RPMI7951 (cell line): ENCODE results near the gene SLC8A2. TPM values are rescaled to one million over a fixed set of nuclear protein-coding genes. Genes with fewer than 3 reads are reported as not detected.

Experiments used
- DNase-seq: peaks from one replicate; pipeline ENCODE4 v3.0.0-alpha.2; 2012; ENCODE audit warnings: low read depth
- total RNA-seq: library from RNA; depleted of rRNA; stranded (reverse); fragments of >200 nt; shearing (Covaris generic); gene quantifications from 2 replicates; pipeline ENCODE4 v1.2.3, GENCODE V29; 2014; rRNA removed

The SLC8A2 gene
- total RNA-seq, result 2.3 TPM in 1 of 2 replicates, not detected in the other

GRCh38 chr19:47471733-47472457, at the start of gene SLC8A2:
Gene SLC8A2, minus strand, starts transcription at chr19:47471893. Its CDS starts 5,490 bp downstream, at chr19:47466403.
- DNase-seq, result peak; percentile 72

GRCh38 chr19:47520839-47521238, 49.1 kb upstream of the SLC8A2 start:
- DNase-seq, result no peak

GRCh38 chr19:47520343-47520806, 48.7 kb upstream of the SLC8A2 start:
- no peak for DNase-seq

DNA sequence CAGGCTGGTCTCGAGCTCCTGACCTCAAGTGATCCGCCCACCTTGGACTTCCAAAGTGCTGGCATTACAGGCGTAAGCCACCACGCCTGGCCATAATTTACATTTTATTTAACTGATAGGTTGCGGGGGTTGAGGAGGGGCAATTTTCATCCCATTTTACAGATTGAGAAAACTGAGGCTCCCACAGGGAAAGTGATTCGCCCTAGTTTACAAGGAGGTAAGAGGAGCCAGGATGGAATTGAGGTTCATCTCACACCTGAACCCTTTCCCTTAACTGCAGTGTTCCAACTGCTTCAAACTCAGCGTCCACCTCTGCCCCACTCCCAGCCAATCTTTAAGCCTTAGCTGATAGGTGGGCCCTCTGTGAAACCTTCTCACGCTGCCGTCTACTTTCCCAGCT, 47.2 kb upstream of the SLC8A2 start:
- no peak for DNase-seq

- DNase-seq, result no peak
Observed at GRCh38 chr19:47518139-47518538, 46.4 kb upstream of the SLC8A2 start.

DNA sequence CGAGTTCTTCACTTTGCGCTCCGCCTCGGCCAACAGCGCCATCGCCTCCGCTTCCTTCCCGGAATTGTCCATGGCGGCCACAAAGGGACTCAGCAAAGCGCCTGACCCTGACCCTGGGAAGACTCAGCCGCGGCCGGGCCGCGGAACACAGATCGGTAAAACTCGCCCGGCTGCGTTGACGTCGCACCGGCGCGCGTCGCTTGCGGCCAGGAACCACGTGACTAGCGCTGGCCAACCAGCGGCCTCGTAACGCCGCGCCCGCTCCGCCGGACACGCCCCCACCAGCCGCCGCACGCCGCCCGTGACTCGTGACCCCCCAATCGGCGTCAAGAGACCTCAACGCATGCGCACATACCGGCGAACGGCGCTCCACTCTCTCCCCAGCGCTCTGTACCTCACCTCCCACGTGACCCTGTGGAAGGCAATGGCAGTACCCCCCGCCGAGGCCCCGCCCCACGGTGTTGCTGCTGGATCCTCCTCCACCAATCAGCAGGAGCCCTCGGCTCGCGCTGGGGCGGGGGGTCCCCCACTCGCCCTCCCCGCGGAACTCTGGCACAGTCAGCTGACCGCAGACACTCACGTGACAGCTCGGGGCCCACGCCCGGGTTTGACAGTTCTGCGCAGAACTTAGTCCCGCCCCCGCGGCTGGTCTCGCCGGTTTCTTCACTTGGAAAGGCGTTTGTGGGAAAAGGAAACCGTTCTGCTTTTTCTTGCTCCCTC, 43.3 kb upstream of the SLC8A2 start, which contains the start of gene NAPA:
TSS of gene NAPA (minus strand) at position 195 of the 720 bp plus-strand sequence. CDS start at position 72, 123 bp downstream.
- DNase-seq, result peak; percentile 100

GRCh38 chr19:47514151-47514868, 42.6 kb upstream of the SLC8A2 start:
- no peak for DNase-seq

GRCh38 chr19:47512948-47513319, 41.2 kb upstream of the SLC8A2 start:
- no peak for DNase-seq

DNA sequence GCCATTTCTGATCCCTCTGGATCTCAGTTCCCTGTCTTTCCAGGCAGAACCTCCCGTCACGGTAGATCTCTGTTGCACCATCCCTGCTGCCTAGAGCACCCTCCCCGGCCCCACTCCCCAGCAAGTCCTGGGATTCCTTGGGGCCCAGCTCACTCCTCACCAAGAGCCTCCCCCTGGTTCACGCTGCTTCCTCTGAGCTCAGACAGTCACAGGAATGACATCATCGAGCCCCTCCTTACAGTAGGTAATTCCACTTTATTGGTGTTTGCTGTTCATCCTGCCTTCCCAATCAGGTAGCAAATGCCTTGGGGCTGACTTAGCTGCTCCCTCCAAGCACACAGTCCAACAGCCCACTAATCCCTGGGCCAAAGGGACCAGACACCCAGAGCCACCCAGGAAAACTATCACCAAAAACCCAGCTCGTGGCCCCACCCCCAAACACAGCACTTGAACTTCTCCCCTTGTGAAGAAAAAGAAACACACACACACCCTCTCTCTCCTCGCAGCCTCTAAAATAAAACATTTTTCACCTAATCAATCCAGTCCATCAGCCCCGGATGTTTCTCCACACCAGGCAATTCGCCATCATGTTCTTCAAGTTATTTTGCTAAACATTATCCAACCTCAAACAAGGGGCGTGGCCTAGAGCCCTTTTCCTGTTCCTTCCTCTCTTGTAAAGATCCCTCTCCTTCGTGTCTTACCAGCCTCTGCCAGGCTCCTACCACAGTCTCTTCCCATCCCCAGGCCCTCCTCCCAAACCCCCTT, 40.7 kb upstream of the SLC8A2 start:
- no peak for DNase-seq

GRCh38 chr19:47511681-47512080, 40.0 kb upstream of the SLC8A2 start:
- no peak for DNase-seq

DNA sequence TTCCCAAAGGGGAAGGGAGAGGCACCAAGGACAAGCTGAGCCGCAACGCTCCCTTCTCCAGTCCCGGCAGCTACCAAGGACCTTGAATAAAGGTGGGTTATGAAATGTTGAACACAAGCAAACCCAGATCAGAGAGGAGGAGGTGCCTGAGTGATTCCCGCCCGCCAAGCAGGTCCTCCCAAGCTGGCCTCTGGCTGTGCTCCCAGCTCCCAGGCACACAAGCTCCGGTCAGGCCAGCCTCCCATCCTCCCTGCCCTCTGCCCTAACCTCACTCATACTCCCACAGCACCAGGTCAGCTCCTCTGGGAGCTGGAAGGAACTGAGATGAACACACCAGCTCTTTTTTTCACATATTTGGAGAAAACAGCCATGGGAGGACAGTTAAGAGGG, 39.4 kb upstream of the SLC8A2 start:
- no peak for DNase-seq

- no peak for DNase-seq
Observed at GRCh38 chr19:47510516-47511127, 38.9 kb upstream of the SLC8A2 start.

GRCh38 chr19:47509973-47510372, 38.3 kb upstream of the SLC8A2 start:
- no peak for DNase-seq

- no peak for DNase-seq
Observed at GRCh38 chr19:47509170-47509847, 37.6 kb upstream of the SLC8A2 start.

GRCh38 chr19:47508721-47509120, 37.0 kb upstream of the SLC8A2 start:
- DNase-seq, result no peak

GRCh38 chr19:47507924-47508553, 36.3 kb upstream of the SLC8A2 start:
- no peak for DNase-seq

DNA sequence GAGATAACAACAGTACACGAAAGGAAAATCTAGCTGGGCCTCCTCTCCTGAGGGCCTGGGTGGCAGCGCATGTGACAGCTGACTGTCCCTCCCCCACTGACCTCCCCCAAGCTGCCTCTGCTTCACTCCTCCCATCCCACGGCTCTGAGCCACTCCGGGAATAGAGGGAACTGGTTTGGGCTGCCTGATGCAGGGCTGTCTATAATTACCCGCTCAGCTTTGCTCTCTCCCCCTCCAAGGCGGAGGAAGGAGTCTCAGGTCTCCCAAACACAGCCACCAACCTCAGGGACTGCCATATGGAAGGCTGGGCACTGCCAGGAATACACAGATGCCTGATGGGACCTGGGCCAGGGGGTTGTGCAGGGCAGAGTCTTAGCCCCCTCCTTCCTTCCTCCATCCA, 35.3 kb upstream of the SLC8A2 start:
- DNase-seq, result no peak

GRCh38 chr19:47506459-47506858, 34.8 kb upstream of the SLC8A2 start:
- no peak for DNase-seq

GRCh38 chr19:47505506-47505905, 33.8 kb upstream of the SLC8A2 start:
- DNase-seq, result no peak

GRCh38 chr19:47503826-47504150, 32.1 kb upstream of the SLC8A2 start:
- no peak for DNase-seq
